Lower leg skin (tissue), 4 donors: ENCODE measurements around the gene YKT6. TPM values are rescaled to one million over a fixed set of nuclear protein-coding genes. Genes with fewer than 3 reads are reported as not detected.

Experiments
- DNase-seq, 2 donors: peaks; one replicate each; pipeline ENCODE4 v3.0.0-alpha.2; 2019; ENCODE audit warnings: low spot score in 2 of 2
- H3K4me3 ChIP-seq: fragments of 200-600 bp; sonication (generic); 2 replicates; pipeline ENCODE4 v1.5.1; 2017; ENCODE audit warnings: mild to moderate bottlenecking, low read depth; ENCODE audit not compliant: poor library complexity, severe bottlenecking
- CTCF ChIP-seq, 3 donors: fragments of 450-650 bp; IDR thresholded peaks; one replicate each; pipeline ENCODE4 v1.5.1; 2016; ENCODE audit warnings: antibody characterized with exemption in 3 of 3, mild to moderate bottlenecking in 3 of 3, moderate library complexity in 2 of 3
- POLR2A ChIP-seq, 2 donors: fragments of 450-650 bp; IDR thresholded peaks; one replicate each; pipeline ENCODE4 v1.6.1; 2016 to 2017; ENCODE audit warnings: antibody characterized with exemption in 2 of 2, mild to moderate bottlenecking in 1 of 2, moderate library complexity in 1 of 2
- WGBS, 2 donors: methylation state at CpG; one replicate each; pipeline ENCODE4 v1.1.5; 2018; 5-methylcytosine and 5-hydroxymethylcytosine counted together
- intact Hi-C: fragments of 100-400 bp; cut with DNase I; formaldehyde crosslinking; loops from one replicate; pipeline ENCODE4 v1.15.0; 2023; ENCODE audit warnings: low total_unique reads
- total RNA-seq, 4 donors: library from RNA; depleted of rRNA; stranded (reverse); fragments of >200 nt; gene quantifications; one replicate each; pipeline ENCODE4 v1.1.0, GENCODE V29; 2016

The YKT6 gene
- total RNA-seq, 4 donors from 2014 or later, result 38.5 to 51.3 (median 44.3) TPM

GRCh38 chr7:44232396-44232795, 31.6 kb downstream of the YKT6 start:
- no peak for TF ChIP-seq POLR2A (IDR thresholded peaks at IDR 0.05)
- no peak for TF ChIP-seq CTCF (IDR thresholded peaks at IDR 0.05)
- intact Hi-C loops, result no loop called here
- DNase-seq, result no peak
- no peak overlapping the region for H3K4me3 ChIP-seq
- 74 to 82% methylated on average over 7 to 11 of the region's 13 CpGs for WGBS, 2 donors

GRCh38 chr7:44232901-44233715, 32.3 kb downstream of the YKT6 start:
- whole genome bisulfite sequencing, 2 donors, result 77 to 82% methylated on average over 15 to 16 of the region's 22 CpGs
- DNase-seq, result no peak
- intact Hi-C loops, result no loop called here
- H3K4me3 ChIP-seq, result no peak overlapping the region
- TF ChIP-seq CTCF (IDR thresholded peaks at IDR 0.05) (no peak), POLR2A (IDR thresholded peaks at IDR 0.05) (no peak)

DNA sequence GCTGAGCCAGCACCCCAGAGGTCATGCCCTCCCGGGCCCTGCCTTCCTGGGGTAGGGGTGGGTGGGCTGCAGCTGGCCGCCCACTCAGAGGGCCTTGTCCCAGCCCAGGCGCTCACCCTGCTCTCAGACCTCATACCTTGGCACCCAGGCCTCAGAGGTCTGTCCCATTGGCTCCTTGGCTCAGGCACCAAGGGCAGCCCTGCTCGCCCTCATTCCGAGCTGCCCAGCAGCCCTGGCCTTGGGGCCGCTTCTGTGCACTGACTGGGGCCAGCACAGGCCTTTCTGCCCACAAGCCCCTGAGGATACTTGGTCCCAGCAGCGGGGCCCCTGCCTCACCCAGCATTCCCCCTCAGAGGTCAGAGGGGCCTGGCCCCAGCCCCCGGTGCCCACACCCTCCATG, 34.3 kb downstream of the YKT6 start:
- H3K4me3 ChIP-seq, result no peak overlapping the region
- intact Hi-C loops, result no loop called here

DNA sequence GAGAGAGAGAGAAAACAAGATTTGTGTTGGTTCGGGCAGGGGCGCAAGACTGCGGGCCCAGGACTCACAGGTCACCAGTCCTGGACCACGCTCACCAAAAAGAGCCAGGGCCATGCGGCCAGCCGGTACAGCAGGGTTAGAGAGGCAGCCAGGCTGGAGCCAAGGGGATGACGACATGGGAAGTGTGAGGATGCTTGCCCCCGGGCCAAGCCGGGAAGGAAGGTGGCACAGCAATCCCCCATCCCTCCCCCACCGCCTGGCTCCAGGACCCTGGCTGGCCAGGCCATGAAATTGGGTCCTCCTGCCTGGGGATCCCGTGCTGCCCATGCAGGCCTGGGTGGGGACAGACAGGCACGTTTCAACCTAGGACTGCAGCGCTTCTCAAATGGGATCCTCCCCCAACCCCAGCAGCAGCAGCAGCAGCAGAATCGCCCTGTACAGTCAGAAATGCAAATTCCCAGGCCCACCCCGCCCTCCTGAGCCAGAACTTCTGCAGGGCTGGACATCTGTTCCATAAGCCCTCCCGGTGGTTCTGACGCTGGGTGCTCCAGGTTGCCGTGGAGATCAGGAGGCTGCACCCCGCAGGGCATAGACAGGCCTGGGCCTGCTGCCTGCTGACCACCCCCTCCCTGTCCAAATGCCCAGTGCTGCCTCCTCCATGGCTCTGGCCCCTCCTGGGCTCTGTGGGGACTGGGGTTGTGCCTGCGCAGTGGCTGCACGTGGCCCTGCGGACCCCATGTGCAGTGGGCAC, 35.0 kb downstream of the YKT6 start:
- WGBS, 2 donors, result 65 to 70% methylated on average over 20 to 22 of the region's 22 CpGs
- no peak for DNase-seq
- H3K4me3 ChIP-seq, result no peak overlapping the region
- intact Hi-C loops, result no loop called here
- TF ChIP-seq CTCF (IDR thresholded peaks at IDR 0.05) (no peak), POLR2A (IDR thresholded peaks at IDR 0.05) (no peak)

More for the DNA sequence above, 34.3 kb downstream of the YKT6 start:
- TF ChIP-seq CTCF (IDR thresholded peaks at IDR 0.05) (no peak), POLR2A (IDR thresholded peaks at IDR 0.05) (no peak)
- 86 to 90% methylated on average over 8 of the region's 8 CpGs for WGBS, 2 donors
- DNase-seq, result no peak

- 57 to 61% methylated on average over 4 of the region's 4 CpGs for WGBS, 2 donors
- TF ChIP-seq CTCF (IDR thresholded peaks at IDR 0.05) (no peak), POLR2A (IDR thresholded peaks at IDR 0.05) (no peak)
- H3K4me3 ChIP-seq, result no peak overlapping the region
- DNase-seq, result no peak
- intact Hi-C loops, result no loop called here
These were observed 35.6 kb downstream of the YKT6 start for GRCh38 chr7:44236333-44236728.
